Heart left ventricle (tissue), 16 donors: ENCODE measurements around the gene FUT2. TPM values are rescaled to one million over a fixed set of nuclear protein-coding genes. Genes with fewer than 3 reads are reported as not detected.

Experiments used
- ATAC-seq, 4 donors: fragments of 200-7000 bp; cut with Tn5 transposase; one replicate each; pipeline ENCODE4 v1.9.1; 2020 to 2022; ENCODE audit warnings: moderate library complexity in 4 of 4, mild to moderate bottlenecking in 3 of 4, moderate number of reproducible peaks in 1 of 4
- DNase-seq, 5 donors: peaks; one replicate each; pipeline ENCODE4 v3.0.0-alpha.2; 2020
- H3K27ac ChIP-seq, 12 donors: fragments of 200-600 bp; sonication (generic) in 4 of 12; one replicate each; pipeline versions ENCODE4 v1.5.0 to v1.8.0; 2016 to 2022; ENCODE audit warnings: mild to moderate bottlenecking in 2 of 12
- H3K27me3 ChIP-seq, 9 donors: fragments of 200-600 bp; sonication (generic) in 2 of 9; one replicate each; pipeline versions ENCODE4 v1.5.1 to v1.8.0; 2016 to 2022; ENCODE audit warnings: mild to moderate bottlenecking in 3 of 9
- H3K36me3 ChIP-seq, 9 donors: fragments of 200-600 bp; sonication (generic) in 2 of 9; one replicate each; pipeline versions ENCODE4 v1.5.0 to v1.8.0; 2018 to 2022; ENCODE audit warnings: mild to moderate bottlenecking in 2 of 9
- H3K4me1 ChIP-seq, 12 donors: fragments of 200-600 bp; sonication (generic) in 4 of 12; one replicate each; pipeline versions ENCODE4 v1.5.0 to v1.8.0; 2016 to 2022; ENCODE audit warnings: mild to moderate bottlenecking in 3 of 12
- H3K4me3 ChIP-seq, 12 donors: fragments of 200-600 bp; sonication (generic) in 4 of 12; one replicate each; pipeline versions ENCODE4 v1.5.0 to v1.8.0; 2017 to 2022; ENCODE audit warnings: mild to moderate bottlenecking in 9 of 12, moderate library complexity in 4 of 12
- H3K9me3 ChIP-seq, 12 donors: fragments of 200-600 bp; sonication (generic) in 4 of 12; one replicate each; pipeline versions ENCODE4 v1.5.0 to v1.8.0; 2016 to 2022; ENCODE audit warnings: mild to moderate bottlenecking in 1 of 12
- POLR2A ChIP-seq, 2 donors: fragments of 450-650 bp; IDR thresholded peaks; one replicate each; pipeline ENCODE4 v1.6.1; 2017; ENCODE audit warnings: antibody characterized with exemption in 2 of 2, mild to moderate bottlenecking in 2 of 2, moderate library complexity in 2 of 2
- WGBS, 4 donors: extraction: QIAGEN DNeasy Blood & Tissue Kit in 2 of 4; methylation state at CpG; one replicate each; pipeline versions ENCODE4 v1.1.5 to v1.1.7; 2013 to 2018; 5-methylcytosine and 5-hydroxymethylcytosine counted together
- intact Hi-C, 10 donors: fragments of 100-400 bp; cut with DNase I; formaldehyde crosslinking; loops; one replicate each; pipeline versions ENCODE4 v1.11.1 to v1.14.2; 2022
- polyA plus RNA-seq, 2 donors: library from polyadenylated mRNA; stranded (reverse); fragments of 200-250 nt; gene quantifications; one replicate each; pipeline ENCODE4 v1.2.3, GENCODE V29; 2013
- total RNA-seq, 9 donors: library from RNA; depleted of rRNA in 2 of 9; stranded (reverse); fragments of >200 nt in 2 of 9; fragmentation: NEBNext Ultra II Directional in 3 of 9; extraction: Animal tissue kit (Norgen Biotek cat#: 25700) in 3 of 9; gene quantifications; one replicate each; pipeline versions ENCODE4 v1.1.0 to v1.2.4, GENCODE V29; 2016 to 2023
- TF ChIP-seq, protein P1 (sequence below), 12 donors: fragments of 200-600 bp; sonication (generic) in 4 of 12; IDR thresholded peaks; one replicate each; pipeline versions ENCODE4 v1.5.0 to v1.8.0; 2018 to 2022; ENCODE audit warnings: antibody characterized with exemption in 12 of 12, mild to moderate bottlenecking in 5 of 12
- donor health status: ischemic (EF 13 %, LVEDD 7.1; RV severe dilation, severe dysfunction).
- donor health status: healthy with polysubstance abuse.
- donor health status: DM: no; HTN: yes; CAD: no.
- donor health status: DM: no; HTN: no; CAD: no.
- donor health status: ischemic (EF 25% LVEDD 6.9; RV normal size, moderate dysfunction).
- donor health status: ischemic (EF 25% LVEDD 5.7; RV mildly dilated, moderate dysfunction).
- donor health status: healthy.
- donor health status: DM: yes; HTN: yes; CAD: no.
- donor health status: ischemic (EF 35%, LVEDD 5.7; RV mildly dilated, moderate dysfunction).
- donor health status: nonischemic (EF 11% LVEDD 7.7; RV severe dilation, severe dysfunction).
- donor health status: DM: yes; HTN: yes; CAD: no.
- donor health status: PGD.
- donor health status: ischemic (EF 29% LVEDD 5.4; RV normal size, mild dysfunction).
- donor health status: nonischemic (EF 23%, LVEDD 6.1; RV moderate dilation, normal function).

Gene FUT2
- total and polyA plus RNA-seq, 11 donors = 0.14 to 0.19 TPM; not detected in 9

DNA sequence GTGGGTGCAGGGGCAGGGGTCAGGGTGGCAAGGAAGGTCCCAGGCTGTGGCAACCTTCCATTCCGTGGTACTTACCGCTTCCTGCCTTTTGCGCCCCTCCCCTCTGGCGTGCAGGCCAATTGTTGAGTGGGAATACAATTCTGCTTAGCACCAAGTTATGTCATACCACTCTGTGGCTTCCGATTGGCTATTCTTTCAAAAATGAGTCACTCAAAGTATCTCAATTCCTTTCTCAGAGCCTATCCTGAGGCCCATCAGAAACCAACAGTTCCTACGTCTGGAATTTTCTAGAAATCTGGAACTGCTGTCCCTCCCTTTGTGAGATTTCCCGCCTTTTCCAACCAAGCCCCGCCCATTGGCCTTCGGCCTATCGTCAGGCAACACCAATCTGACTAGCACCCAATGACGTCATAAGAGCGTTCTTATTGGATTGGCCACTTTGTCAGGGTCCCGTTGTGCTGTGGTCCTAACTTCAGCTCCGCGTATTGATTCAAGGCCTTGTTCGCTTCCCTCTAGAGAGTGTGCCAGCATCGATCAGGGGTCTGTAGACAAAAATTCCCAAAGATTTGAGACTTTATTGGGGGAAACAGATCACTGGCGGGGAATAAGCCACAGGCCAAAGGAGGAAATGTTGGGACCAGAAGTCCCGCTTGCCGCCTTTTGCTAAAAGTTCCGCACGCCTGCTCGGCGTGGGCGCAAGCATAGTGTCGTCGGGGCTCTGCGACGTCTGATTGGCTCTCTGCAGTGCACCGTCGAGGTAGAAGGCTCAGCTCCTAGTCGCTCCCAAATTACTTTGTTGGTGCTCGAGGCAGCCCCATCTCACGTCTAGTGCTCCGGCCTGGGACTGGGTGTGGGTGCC lies 34.7 kb upstream of the FUT2 start:
- H3K27me3 ChIP-seq = no peaks in the 10 kb centered on the region
- intact Hi-C loops = no loop called here
- peak; percentile 89 to 96 (median 92) for ATAC-seq
- H3K4me1 ChIP-seq = peaks cover 0 to 15% (median 7%) of the 10 kb centered on the region in 12 donors
- H3K27ac ChIP-seq = peak overlapping the region in 11 of 12 donors; percentile 14 to 73 (median 47)
- TF ChIP-seq, protein P1, sequence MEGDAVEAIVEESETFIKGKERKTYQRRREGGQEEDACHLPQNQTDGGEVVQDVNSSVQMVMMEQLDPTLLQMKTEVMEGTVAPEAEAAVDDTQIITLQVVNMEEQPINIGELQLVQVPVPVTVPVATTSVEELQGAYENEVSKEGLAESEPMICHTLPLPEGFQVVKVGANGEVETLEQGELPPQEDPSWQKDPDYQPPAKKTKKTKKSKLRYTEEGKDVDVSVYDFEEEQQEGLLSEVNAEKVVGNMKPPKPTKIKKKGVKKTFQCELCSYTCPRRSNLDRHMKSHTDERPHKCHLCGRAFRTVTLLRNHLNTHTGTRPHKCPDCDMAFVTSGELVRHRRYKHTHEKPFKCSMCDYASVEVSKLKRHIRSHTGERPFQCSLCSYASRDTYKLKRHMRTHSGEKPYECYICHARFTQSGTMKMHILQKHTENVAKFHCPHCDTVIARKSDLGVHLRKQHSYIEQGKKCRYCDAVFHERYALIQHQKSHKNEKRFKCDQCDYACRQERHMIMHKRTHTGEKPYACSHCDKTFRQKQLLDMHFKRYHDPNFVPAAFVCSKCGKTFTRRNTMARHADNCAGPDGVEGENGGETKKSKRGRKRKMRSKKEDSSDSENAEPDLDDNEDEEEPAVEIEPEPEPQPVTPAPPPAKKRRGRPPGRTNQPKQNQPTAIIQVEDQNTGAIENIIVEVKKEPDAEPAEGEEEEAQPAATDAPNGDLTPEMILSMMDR (IDR thresholded peaks at IDR 0.05) = no peak
- no peak for TF ChIP-seq POLR2A (IDR thresholded peaks at IDR 0.05)
- peak; percentile 89 to 92 (median 90) for DNase-seq
- H3K36me3 ChIP-seq = no peaks in the 10 kb centered on the region
- H3K4me3 ChIP-seq = peak overlapping the region in 4 of 12 donors; percentile 0 to 31 (median 14)
- WGBS, 4 donors = 55 to 65% (median 63%) methylated on average over 35 of the region's 35 CpGs
- no peaks in the 10 kb centered on the region for H3K9me3 ChIP-seq

DNA sequence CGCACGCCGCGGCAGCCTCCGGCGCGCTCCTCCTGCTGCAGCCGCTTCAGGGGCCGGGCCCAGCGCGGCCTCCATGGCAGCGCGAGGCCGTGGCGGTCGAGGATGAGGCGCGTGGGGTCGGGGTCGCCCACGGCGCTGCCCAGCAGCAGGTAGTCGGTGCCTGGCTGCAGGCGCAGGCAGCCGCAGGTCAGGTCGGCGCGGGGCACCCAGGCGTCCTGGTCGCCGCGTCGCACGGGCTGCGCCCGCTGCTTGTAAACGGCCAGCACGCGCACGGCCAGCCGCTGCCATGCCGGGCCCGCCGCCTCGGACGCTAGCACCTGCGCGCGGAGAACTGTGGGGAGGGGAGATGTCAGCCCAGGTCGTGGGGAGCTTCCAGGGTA lies 34.1 kb upstream of the FUT2 start:
- H3K27ac ChIP-seq = no peak overlapping the region
- peaks cover 0 to 15% (median 7%) of the 10 kb centered on the region in 12 donors for H3K4me1 ChIP-seq
- DNase-seq (no peak), ATAC-seq (no peak)
- TF ChIP-seq, protein P1 (IDR thresholded peaks at IDR 0.05) = no peak
- no peak for TF ChIP-seq POLR2A (IDR thresholded peaks at IDR 0.05)
- intact Hi-C loops = no loop called here
- no peaks in the 10 kb centered on the region for H3K9me3 ChIP-seq
- H3K4me3 ChIP-seq = no peak overlapping the region
- no peaks in the 10 kb centered on the region for H3K27me3 ChIP-seq
- H3K36me3 ChIP-seq = no peaks in the 10 kb centered on the region
- WGBS, 4 donors = 90 to 95% (median 93%) methylated on average over 43 to 50 of the region's 50 CpGs

DNA sequence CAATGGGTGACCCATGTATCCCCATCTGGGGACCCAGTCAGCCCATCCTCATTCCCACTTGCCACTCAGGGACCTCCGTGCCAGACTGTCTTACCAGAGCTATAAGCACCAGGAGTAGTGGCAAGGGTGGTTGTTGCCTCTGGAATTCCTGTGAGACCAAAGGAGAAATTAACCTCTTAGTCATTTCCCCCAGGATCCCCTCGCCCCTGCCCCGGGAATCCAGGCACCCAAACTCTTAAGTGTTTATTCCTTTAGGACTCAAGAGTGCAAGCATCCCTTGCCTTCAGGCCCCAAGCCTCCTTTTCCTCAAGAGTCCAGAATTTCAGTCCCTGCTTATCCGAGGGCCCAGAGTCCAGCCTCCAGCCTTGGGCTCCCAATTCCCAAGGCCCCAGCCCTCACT lies 32.1 kb upstream of the FUT2 start:
- Histone ChIP-seq H3K27me3 (no peaks in the 10 kb centered on the region), H3K36me3 (no peaks in the 10 kb centered on the region), H3K4me1 (peaks cover 0 to 15% (median 7%) of the 10 kb centered on the region in 12 donors), H3K27ac (no peak overlapping the region), H3K4me3 (no peak overlapping the region), H3K9me3 (no peaks in the 10 kb centered on the region)
- intact Hi-C loops = no loop called here
- TF ChIP-seq, protein P1 (IDR thresholded peaks at IDR 0.05) = no peak
- TF ChIP-seq POLR2A (IDR thresholded peaks at IDR 0.05) = no peak
- no peak for ATAC-seq
- DNase-seq = no peak
- 91 to 95% (median 92%) methylated on average over 4 of the region's 4 CpGs for WGBS, 4 donors

DNA sequence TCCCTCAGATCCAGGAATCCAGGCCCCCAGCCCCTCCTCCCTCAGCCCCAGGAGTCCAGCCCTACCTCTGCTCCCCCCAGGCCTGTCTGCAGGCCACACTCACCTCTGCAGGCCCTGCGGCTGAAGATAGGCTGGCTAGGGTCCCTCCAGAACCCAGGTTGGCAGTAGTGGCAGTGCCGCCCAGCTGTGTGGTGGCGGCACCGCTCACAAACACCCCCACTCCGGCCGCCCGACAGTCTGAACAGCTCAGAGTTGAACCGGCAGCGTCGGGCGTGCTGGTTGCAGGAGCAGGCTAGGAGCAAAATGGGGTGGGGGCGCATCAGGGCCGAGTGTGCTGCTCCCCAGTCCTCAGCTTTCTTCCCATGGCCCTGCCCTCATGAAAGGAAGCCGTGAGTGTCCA lies 31.3 kb upstream of the FUT2 start:
- Histone ChIP-seq H3K4me1 (peaks cover 0 to 15% (median 7%) of the 10 kb centered on the region in 12 donors), H3K36me3 (no peaks in the 10 kb centered on the region), H3K9me3 (no peaks in the 10 kb centered on the region), H3K27me3 (no peaks in the 10 kb centered on the region), H3K4me3 (no peak overlapping the region), H3K27ac (no peak overlapping the region)
- 85 to 91% (median 88%) methylated on average over 13 to 14 of the region's 14 CpGs for WGBS, 4 donors
- no peak for ATAC-seq
- intact Hi-C loops = no loop called here
- no peak for DNase-seq
- TF ChIP-seq, protein P1 (IDR thresholded peaks at IDR 0.05) = no peak
- TF ChIP-seq POLR2A (IDR thresholded peaks at IDR 0.05) = no peak
